Stomach (tissue), 9 donors: ENCODE data around the gene VPS54. TPM values are rescaled to one million over a fixed set of nuclear protein-coding genes. Genes with fewer than 3 reads are reported as not detected.

Experiments used
- DNase-seq, 2 donors: peaks; one replicate each; pipeline versions ENCODE4 v3.0.0 to v3.0.0-alpha.2; 2013 to 2019
- H3K27ac ChIP-seq, 5 donors: fragments of 200-600 bp in 4 of 5; sonication (generic) in 4 of 5; one replicate each; pipeline ENCODE4 v1.5.1; 2013 to 2019; ENCODE audit warnings: mild to moderate bottlenecking in 1 of 5, moderate library complexity in 1 of 5
- H3K27me3 ChIP-seq, 3 donors: fragments of 200-600 bp; sonication (generic); one replicate each; pipeline ENCODE4 v1.5.1; 2017 to 2019; ENCODE audit warnings: mixed run types in 1 of 3
- H3K36me3 ChIP-seq, 4 donors: fragments of 200-600 bp; sonication (generic); 1 replicate in 3 of 4; 2 replicates in 1 of 4; pipeline ENCODE4 v1.5.1; 2016 to 2019
- H3K4me1 ChIP-seq, 4 donors: fragments of 200-600 bp; sonication (generic); one replicate each; pipeline ENCODE4 v1.5.1; 2016 to 2019
- H3K4me3 ChIP-seq, 4 donors: fragments of 200-600 bp; sonication (generic) in 3 of 4; one replicate each; pipeline ENCODE4 v1.5.1; 2016 to 2019; ENCODE audit warnings: mild to moderate bottlenecking in 1 of 4
- H3K9me3 ChIP-seq, 4 donors: fragments of 200-600 bp; sonication (generic); one replicate each; pipeline ENCODE4 v1.5.1; 2016 to 2019
- EP300 ChIP-seq: sonication (generic); formaldehyde crosslinking; IDR thresholded peaks from one replicate; pipeline ENCODE4 v1.6.1; 2017; ENCODE audit warnings: antibody characterized with exemption
- POLR2A ChIP-seq, 4 donors: fragments of 450-650 bp; IDR thresholded peaks; one replicate each; pipeline ENCODE4 v1.6.1; 2016; ENCODE audit warnings: antibody characterized with exemption in 4 of 4, control low read depth in 2 of 4, mild to moderate bottlenecking in 1 of 4, moderate library complexity in 1 of 4
- POLR2AphosphoS5 ChIP-seq, 3 donors: sonication (generic); formaldehyde crosslinking; IDR thresholded peaks; one replicate each; pipeline ENCODE4 v1.6.1; 2016; ENCODE audit warnings: antibody characterized with exemption in 3 of 3
- WGBS, 5 donors: extraction: QIAGEN DNeasy Blood & Tissue Kit in 3 of 5; methylation state at CpG; one replicate each; pipeline versions ENCODE4 v1.1.5 to v1.1.7; 2013 to 2018; 5-methylcytosine and 5-hydroxymethylcytosine counted together
- intact Hi-C: fragments of 100-400 bp; cut with DNase I; formaldehyde crosslinking; loops from one replicate; pipeline ENCODE4 v1.15.1; 2023; ENCODE audit warnings: low total_unique reads
- polyA plus RNA-seq, 3 donors: library from polyadenylated mRNA; stranded (reverse); fragments of 200-250 nt; gene quantifications; one replicate each; pipeline ENCODE4 v1.2.3, GENCODE V29; 2013
- total RNA-seq, 5 donors: library from RNA; depleted of rRNA; stranded (reverse); fragments of >200 nt; gene quantifications; one replicate each; pipeline versions ENCODE4 v1.1.0 to v1.2.3, GENCODE V29; 2014 to 2016
- TF ChIP-seq, protein P1 (sequence below), 7 experiments: fragments of 450-650 bp in 4 of 7; fragments of 200-600 bp in 3 of 7; sonication (generic) in 3 of 7; IDR thresholded peaks; one replicate each; pipeline ENCODE4 v1.5.1; 2016 to 2019; ENCODE audit warnings: antibody characterized with exemption in 7 of 7, control low read depth in 2 of 7, mild to moderate bottlenecking in 1 of 7
- donor health status: healthy with polysubstance abuse.
- donor health status: Bipolar disorder and iron deficiency.
- donor health status: healthy.

Gene VPS54
- total and polyA plus RNA-seq, 8 donors = 3.2 to 58.9 (median 13.1) TPM

DNA sequence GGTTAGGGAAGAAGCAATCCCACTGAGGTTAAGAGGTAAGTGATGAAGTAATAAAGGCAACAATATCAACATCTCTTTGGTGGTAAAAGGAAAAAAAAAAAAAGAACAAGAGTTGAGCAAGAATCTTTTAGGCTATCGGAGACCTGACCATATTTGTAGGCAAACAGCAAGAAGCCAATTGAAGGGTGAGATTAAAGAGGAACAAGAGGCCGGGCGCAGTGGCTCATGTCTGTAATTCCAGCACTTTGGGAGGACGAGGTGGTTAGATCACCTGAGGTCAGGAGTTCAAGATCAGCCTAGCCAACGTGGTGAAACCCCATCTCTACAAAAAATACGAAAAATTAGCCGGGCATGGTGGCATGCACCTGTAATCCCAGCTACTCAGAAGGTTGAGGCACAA, 11.3 kb downstream of the VPS54 start:
- WGBS, 5 donors = 81 to 94% (median 87%) methylated on average over 7 of the region's 7 CpGs
- Histone ChIP-seq H3K27me3 (no peaks in the 10 kb centered on the region), H3K36me3 (peaks cover 0 to 5% (median 0%) of the 10 kb centered on the region in 4 donors), H3K4me1 (peaks cover 0 to 66% (median 15%) of the 10 kb centered on the region in 4 donors), H3K27ac (no peak overlapping the region), H3K4me3 (no peak overlapping the region), H3K9me3 (no peaks in the 10 kb centered on the region)
- TF ChIP-seq POLR2AphosphoS5 (IDR thresholded peaks at IDR 0.05) (no peak), EP300 (no peak), POLR2A (IDR thresholded peaks at IDR 0.05) (no peak)
- TF ChIP-seq, protein P1, sequence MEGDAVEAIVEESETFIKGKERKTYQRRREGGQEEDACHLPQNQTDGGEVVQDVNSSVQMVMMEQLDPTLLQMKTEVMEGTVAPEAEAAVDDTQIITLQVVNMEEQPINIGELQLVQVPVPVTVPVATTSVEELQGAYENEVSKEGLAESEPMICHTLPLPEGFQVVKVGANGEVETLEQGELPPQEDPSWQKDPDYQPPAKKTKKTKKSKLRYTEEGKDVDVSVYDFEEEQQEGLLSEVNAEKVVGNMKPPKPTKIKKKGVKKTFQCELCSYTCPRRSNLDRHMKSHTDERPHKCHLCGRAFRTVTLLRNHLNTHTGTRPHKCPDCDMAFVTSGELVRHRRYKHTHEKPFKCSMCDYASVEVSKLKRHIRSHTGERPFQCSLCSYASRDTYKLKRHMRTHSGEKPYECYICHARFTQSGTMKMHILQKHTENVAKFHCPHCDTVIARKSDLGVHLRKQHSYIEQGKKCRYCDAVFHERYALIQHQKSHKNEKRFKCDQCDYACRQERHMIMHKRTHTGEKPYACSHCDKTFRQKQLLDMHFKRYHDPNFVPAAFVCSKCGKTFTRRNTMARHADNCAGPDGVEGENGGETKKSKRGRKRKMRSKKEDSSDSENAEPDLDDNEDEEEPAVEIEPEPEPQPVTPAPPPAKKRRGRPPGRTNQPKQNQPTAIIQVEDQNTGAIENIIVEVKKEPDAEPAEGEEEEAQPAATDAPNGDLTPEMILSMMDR (IDR thresholded peaks at IDR 0.05) = no peak
- no peak for DNase-seq
- intact Hi-C loops = no loop called here

DNA sequence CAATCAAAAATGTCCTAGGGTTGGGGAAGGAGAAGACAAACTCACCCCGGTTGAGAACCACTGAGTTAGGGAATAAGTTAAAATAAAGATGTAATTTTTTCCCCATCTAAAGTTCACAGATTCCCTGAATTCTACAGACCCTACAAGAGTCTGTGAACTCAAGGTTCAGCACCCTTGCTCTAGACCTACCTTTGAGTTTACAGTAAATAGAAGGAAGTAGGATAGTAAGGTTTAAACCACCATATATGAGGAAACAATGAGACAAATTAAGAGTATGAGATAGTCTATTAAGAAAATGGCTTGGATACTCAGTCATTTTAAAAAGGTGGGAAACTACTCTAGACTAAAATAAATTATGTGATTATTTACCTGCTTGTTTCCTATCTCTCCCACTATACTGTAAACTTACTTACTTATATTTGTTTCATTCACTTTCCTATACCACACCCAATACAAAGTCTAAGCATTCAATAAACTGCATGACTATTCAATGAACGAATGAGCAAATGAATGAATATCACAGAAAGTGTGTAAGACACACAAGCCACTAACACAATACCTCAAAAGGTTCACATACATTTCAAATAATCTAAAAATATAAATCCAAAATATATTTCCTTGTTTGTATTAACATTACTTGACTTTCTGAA, 13.4 kb downstream of the VPS54 start:
- Histone ChIP-seq H3K27ac (no peak overlapping the region), H3K9me3 (no peaks in the 10 kb centered on the region), H3K36me3 (peaks cover 0 to 5% (median 1%) of the 10 kb centered on the region in 4 donors), H3K27me3 (no peaks in the 10 kb centered on the region), H3K4me1 (peaks cover 0 to 52% (median 18%) of the 10 kb centered on the region in 4 donors), H3K4me3 (no peak overlapping the region)
- DNase-seq = no peak
- WGBS, 5 donors = 82 to 96% (median 93%) methylated on average over 2 of the region's 2 CpGs
- TF ChIP-seq, protein P1 (IDR thresholded peaks at IDR 0.05) = no peak
- no peak for TF ChIP-seq POLR2AphosphoS5 (IDR thresholded peaks at IDR 0.05)
- intact Hi-C loops = no loop called here

- TF ChIP-seq POLR2A (IDR thresholded peaks at IDR 0.05) (no peak), EP300 (no peak), POLR2AphosphoS5 (IDR thresholded peaks at IDR 0.05) (no peak)
- TF ChIP-seq, protein P1 (IDR thresholded peaks at IDR 0.05) = no peak
- H3K9me3 ChIP-seq = no peaks in the 10 kb centered on the region
- DNase-seq = no peak
- no peaks in the 10 kb centered on the region for H3K27me3 ChIP-seq
- peaks cover 0 to 29% (median 11%) of the 10 kb centered on the region in 4 donors for H3K4me1 ChIP-seq
- H3K4me3 ChIP-seq = no peak overlapping the region
- H3K36me3 ChIP-seq = peaks cover 0 to 5% (median 2%) of the 10 kb centered on the region in 4 donors
- intact Hi-C loops = no loop called here
- no peak overlapping the region for H3K27ac ChIP-seq
Measured at GRCh38 chr2:64003239-64003638, 16.0 kb downstream of the VPS54 start.

GRCh38 chr2:64001382-64002101, 17.7 kb downstream of the VPS54 start:
- Histone ChIP-seq H3K36me3 (peaks cover 0 to 3% (median 1%) of the 10 kb centered on the region in 4 donors), H3K9me3 (peaks cover 0 to 8% (median 0%) of the 10 kb centered on the region in 4 donors), H3K4me1 (peaks cover 0 to 23% (median 10%) of the 10 kb centered on the region in 4 donors), H3K27ac (no peak overlapping the region), H3K27me3 (no peaks in the 10 kb centered on the region), H3K4me3 (no peak overlapping the region)
- WGBS, 5 donors = 96 to 98% (median 96%) methylated on average over 5 of the region's 5 CpGs
- TF ChIP-seq EP300 = no peak
- DNase-seq = no peak
- intact Hi-C loops = no loop called here
